22Rv1 (cell line): ENCODE measurements around the gene OTUB2.

Source experiments
- H3K27ac ChIP-seq: fragments of 450-650 bp; 2 replicates; pipeline ENCODE4 v1.5.1; 2017
- ZFX ChIP-seq: fragments of 450-650 bp; IDR thresholded peaks from 2 replicates; pipeline ENCODE4 v1.6.1; 2017; ENCODE audit warnings: antibody characterized with exemption, borderline replicate concordance
- TF ChIP-seq, protein P1 (sequence below): fragments of 450-650 bp; IDR thresholded peaks from 2 replicates; pipeline ENCODE4 v1.5.1; 2017; ENCODE audit warnings: mild to moderate bottlenecking

Gene OTUB2

DNA sequence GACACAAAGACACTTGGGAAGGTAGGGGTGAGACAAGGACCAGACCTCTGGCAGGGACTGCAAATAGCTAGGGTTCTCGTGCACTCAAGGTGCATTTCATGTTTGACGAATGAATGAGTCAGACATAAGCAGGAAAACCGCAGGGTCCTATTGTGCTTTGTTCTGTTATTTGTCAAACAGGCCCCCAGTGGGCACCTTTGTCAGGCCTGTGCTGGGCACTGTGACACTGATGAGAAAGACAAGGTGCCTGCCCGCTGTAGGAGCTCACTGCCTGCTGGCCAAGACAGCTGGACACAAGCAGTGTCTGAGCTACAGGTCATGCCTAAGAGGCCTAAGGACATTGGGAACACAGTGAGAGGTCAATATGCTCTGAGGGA, 2.3 kb downstream of the OTUB2 start:
- no peak overlapping the region for H3K27ac ChIP-seq
- TF ChIP-seq, protein P1, sequence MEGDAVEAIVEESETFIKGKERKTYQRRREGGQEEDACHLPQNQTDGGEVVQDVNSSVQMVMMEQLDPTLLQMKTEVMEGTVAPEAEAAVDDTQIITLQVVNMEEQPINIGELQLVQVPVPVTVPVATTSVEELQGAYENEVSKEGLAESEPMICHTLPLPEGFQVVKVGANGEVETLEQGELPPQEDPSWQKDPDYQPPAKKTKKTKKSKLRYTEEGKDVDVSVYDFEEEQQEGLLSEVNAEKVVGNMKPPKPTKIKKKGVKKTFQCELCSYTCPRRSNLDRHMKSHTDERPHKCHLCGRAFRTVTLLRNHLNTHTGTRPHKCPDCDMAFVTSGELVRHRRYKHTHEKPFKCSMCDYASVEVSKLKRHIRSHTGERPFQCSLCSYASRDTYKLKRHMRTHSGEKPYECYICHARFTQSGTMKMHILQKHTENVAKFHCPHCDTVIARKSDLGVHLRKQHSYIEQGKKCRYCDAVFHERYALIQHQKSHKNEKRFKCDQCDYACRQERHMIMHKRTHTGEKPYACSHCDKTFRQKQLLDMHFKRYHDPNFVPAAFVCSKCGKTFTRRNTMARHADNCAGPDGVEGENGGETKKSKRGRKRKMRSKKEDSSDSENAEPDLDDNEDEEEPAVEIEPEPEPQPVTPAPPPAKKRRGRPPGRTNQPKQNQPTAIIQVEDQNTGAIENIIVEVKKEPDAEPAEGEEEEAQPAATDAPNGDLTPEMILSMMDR: no peak
- no peak for TF ChIP-seq ZFX

DNA sequence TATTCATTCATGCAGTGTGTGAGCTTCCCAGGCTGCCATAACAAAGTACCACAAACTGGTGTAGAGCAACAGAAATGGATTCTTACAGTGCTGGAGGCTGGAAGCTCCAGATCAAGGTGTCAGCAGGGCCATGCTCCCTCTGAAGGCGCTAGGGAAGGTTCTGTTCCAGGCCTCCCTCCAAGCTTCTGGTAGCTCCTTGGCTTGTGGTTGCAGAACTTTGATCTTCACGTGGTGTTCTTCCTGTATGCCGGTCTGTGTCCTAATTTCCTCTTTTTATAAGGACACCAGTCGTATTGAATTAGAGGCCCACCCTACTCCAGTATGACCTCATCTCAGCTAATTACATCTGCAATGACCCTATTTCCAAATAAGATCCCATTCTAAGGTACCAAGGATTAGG, 3.1 kb downstream of the OTUB2 start:
- no peak for TF ChIP-seq ZFX
- TF ChIP-seq, protein P1: no peak
- no peak overlapping the region for H3K27ac ChIP-seq

GRCh38 chr14:94029671-94030203, 3.6 kb downstream of the OTUB2 start:
- TF ChIP-seq, protein P1: no peak
- no peak for TF ChIP-seq ZFX
- no peak overlapping the region for H3K27ac ChIP-seq

DNA sequence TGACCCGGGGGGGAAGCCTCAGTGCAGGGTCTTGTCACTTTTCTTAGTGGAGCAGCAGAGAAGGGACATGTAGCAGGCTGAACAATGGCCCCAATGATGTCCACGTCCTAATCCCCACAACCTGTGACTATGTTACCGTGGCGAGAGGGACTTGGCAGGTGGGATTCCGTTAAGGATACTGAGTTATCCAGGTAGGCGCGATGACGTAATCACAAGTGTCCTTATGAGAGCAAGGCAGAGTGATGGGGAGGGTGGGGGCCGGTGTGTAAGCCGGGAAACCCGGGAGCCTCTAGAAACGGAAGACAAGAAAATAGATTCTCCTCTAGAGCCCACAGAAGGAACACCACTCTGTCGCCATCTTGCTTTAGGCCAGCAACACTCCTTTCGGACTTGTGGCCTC, 4.4 kb downstream of the OTUB2 start:
- TF ChIP-seq, protein P1: no peak
- TF ChIP-seq ZFX: no peak

DNA sequence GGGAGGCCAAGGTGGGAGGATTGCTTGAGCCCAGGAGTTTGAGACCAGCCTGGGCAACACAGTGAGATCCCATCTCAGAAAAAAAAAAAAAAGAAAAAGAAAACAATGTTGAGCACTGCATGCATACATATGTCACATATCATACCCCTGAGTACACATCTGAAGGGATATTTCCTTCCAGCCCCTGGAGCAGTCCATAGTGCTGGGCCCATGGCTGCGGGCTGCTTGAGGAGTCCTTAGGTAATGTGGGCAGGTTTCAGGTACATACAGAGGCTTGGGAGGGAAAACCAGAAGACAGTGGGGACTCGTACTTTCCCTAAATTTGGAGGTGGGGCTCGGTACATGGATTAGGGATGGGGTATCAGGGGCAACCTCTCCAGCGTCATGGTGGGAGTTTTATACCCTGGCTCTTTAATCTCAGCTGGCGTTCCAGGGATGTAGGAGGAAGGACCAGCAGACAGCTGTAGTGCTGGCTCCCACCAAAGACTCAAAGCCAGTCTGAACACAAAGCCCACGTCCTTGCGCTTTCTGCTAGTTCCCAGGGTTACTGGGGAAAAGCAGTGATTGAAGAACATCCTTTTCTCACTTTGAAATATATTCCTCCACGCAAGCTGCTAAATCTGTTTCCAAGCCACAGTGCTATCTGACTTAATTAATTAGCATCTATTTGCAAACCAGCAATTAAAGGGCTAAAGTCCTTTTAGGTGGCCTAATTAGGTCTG, 5.2 kb downstream of the OTUB2 start:
- TF ChIP-seq, protein P1: no peak
- no peak for TF ChIP-seq ZFX
- no peak overlapping the region for H3K27ac ChIP-seq

More for the DNA sequence above, 4.4 kb downstream of the OTUB2 start:
- no peak overlapping the region for H3K27ac ChIP-seq

GRCh38 chr14:94031883-94032279, 5.7 kb downstream of the OTUB2 start:
- no peak overlapping the region for H3K27ac ChIP-seq
- no peak for TF ChIP-seq ZFX
- TF ChIP-seq, protein P1: no peak

GRCh38 chr14:94034886-94035285, 8.7 kb downstream of the OTUB2 start:
- no peak for TF ChIP-seq ZFX
- TF ChIP-seq, protein P1: no peak
- H3K27ac ChIP-seq: no peak overlapping the region
